Measurements from ENCODE around the gene EXD1.

DNA sequence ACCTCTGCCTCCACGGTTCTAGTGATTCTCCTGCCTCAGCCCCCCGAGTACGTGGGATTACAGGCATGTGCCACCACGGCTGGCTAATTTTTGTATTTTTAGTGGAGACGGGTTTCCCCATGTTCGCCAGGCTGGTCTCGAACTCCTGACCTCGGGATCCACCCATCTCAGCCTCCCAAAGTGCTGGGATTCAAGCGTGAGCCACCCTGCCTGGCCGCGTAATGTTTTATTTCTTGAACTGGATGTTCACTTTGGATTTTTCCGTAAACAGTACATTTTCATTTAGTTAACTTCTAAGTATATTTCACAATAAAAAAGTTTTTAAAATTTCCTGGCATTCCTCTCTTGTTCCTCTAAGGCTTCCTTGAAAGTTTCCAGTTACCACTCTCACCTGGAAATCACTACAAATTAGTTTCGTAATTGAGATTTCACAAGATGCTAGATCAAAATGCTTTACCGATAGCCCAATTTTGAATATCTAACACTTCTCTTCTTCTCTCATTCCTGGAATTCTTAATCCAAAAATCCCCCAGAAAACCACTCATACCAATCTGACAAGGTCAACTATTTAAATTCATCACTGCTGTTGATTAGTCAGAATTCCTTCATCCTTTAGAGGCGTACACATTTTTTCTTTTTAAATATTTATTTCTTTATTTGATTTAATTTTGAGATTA, 69.8 kb downstream of the EXD1 start:
- no peak for TF ChIP-seq POLR2A (IDR thresholded peaks at IDR 0.05)
- TF ChIP-seq, protein P1, sequence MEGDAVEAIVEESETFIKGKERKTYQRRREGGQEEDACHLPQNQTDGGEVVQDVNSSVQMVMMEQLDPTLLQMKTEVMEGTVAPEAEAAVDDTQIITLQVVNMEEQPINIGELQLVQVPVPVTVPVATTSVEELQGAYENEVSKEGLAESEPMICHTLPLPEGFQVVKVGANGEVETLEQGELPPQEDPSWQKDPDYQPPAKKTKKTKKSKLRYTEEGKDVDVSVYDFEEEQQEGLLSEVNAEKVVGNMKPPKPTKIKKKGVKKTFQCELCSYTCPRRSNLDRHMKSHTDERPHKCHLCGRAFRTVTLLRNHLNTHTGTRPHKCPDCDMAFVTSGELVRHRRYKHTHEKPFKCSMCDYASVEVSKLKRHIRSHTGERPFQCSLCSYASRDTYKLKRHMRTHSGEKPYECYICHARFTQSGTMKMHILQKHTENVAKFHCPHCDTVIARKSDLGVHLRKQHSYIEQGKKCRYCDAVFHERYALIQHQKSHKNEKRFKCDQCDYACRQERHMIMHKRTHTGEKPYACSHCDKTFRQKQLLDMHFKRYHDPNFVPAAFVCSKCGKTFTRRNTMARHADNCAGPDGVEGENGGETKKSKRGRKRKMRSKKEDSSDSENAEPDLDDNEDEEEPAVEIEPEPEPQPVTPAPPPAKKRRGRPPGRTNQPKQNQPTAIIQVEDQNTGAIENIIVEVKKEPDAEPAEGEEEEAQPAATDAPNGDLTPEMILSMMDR (IDR thresholded peaks at IDR 0.05 in 4 of 5, conservative IDR thresholded peaks at IDR 0.05 in 1 of 5) = no peak
